ENCODE data around the gene RPL7A. TPM values are rescaled to one million over a fixed set of nuclear protein-coding genes. Genes with fewer than 3 reads are reported as not detected.

Gene RPL7A
- total RNA-seq, 1 experiment from 2014 or later, result 904 TPM

GRCh38 chr9:133396952-133397351 is 48.9 kb downstream of the RPL7A start:
- no peak for TF ChIP-seq CTCF (IDR thresholded peaks at IDR 0.05; ENCODE audit: unreplicated experiment)
- intact Hi-C loops (cut with micrococcal nuclease; ENCODE audit: unreplicated experiment), result no loop called here
- no peak for DNase-seq
- peaks cover 39% of the 10 kb centered on the region for H3K27me3 Mint-ChIP-seq (ENCODE audit: unreplicated experiment)
- peaks cover 5% of the 10 kb centered on the region for H3K36me3 Mint-ChIP-seq (ENCODE audit: insufficient read depth, unreplicated experiment)
- CTCF ChIA-PET, result no interaction called here
- BruUV-seq (replicated peaks), result no TSS peak
- no peak overlapping the region for H3K27ac Mint-ChIP-seq (ENCODE audit: unreplicated experiment)
- no peak overlapping the region for H3K4me3 Mint-ChIP-seq (ENCODE audit: low read depth, unreplicated experiment)
- H3K4me1 Mint-ChIP-seq (ENCODE audit: low read depth, unreplicated experiment), result no peaks in the 10 kb centered on the region
- no peaks in the 10 kb centered on the region for H3K9me3 Mint-ChIP-seq (ENCODE audit: low read depth, unreplicated experiment)

GRCh38 chr9:133397370-133397769 is 49.4 kb downstream of the RPL7A start:
- H3K27me3 Mint-ChIP-seq (ENCODE audit: unreplicated experiment), result peaks cover 39% of the 10 kb centered on the region
- BruUV-seq (replicated peaks), result no TSS peak
- H3K4me1 Mint-ChIP-seq (ENCODE audit: low read depth, unreplicated experiment), result no peaks in the 10 kb centered on the region
- no peaks in the 10 kb centered on the region for H3K9me3 Mint-ChIP-seq (ENCODE audit: low read depth, unreplicated experiment)
- CTCF ChIA-PET, result no interaction called here
- intact Hi-C loops (cut with micrococcal nuclease; ENCODE audit: unreplicated experiment), result no loop called here
- no peak for DNase-seq
- no peak for TF ChIP-seq CTCF (IDR thresholded peaks at IDR 0.05; ENCODE audit: unreplicated experiment)
- H3K36me3 Mint-ChIP-seq (ENCODE audit: insufficient read depth, unreplicated experiment), result peaks cover 5% of the 10 kb centered on the region
- no peak overlapping the region for H3K27ac Mint-ChIP-seq (ENCODE audit: unreplicated experiment)
- no peak overlapping the region for H3K4me3 Mint-ChIP-seq (ENCODE audit: low read depth, unreplicated experiment)

- peaks cover 39% of the 10 kb centered on the region for H3K27me3 Mint-ChIP-seq (ENCODE audit: unreplicated experiment)
- no peak for DNase-seq
- BruUV-seq (replicated peaks), result no TSS peak
- no peaks in the 10 kb centered on the region for H3K4me1 Mint-ChIP-seq (ENCODE audit: low read depth, unreplicated experiment)
- intact Hi-C loops (cut with micrococcal nuclease; ENCODE audit: unreplicated experiment), result no loop called here
- peaks cover 5% of the 10 kb centered on the region for H3K36me3 Mint-ChIP-seq (ENCODE audit: insufficient read depth, unreplicated experiment)
- TF ChIP-seq CTCF (IDR thresholded peaks at IDR 0.05; ENCODE audit: unreplicated experiment), result no peak
- H3K9me3 Mint-ChIP-seq (ENCODE audit: low read depth, unreplicated experiment), result no peaks in the 10 kb centered on the region
- no peak overlapping the region for H3K27ac Mint-ChIP-seq (ENCODE audit: unreplicated experiment)
- H3K4me3 Mint-ChIP-seq (ENCODE audit: low read depth, unreplicated experiment), result no peak overlapping the region
- CTCF ChIA-PET, result no interaction called here
Measured at GRCh38 chr9:133397895-133398294, 49.9 kb downstream of the RPL7A start.

- no TSS peak for BruUV-seq (replicated peaks)
- intact Hi-C loops (cut with micrococcal nuclease; ENCODE audit: unreplicated experiment), result loop anchor here (5.0 to 10.0 kb wide), 2 partner anchors 55 to 213 kb away; partner anchors contain the start of genes MED22 and RPL7A
- peaks cover 12% of the 10 kb centered on the region for H3K36me3 Mint-ChIP-seq (ENCODE audit: insufficient read depth, unreplicated experiment)
- no peak for DNase-seq
- CTCF ChIA-PET, result no interaction called here
- H3K9me3 Mint-ChIP-seq (ENCODE audit: low read depth, unreplicated experiment), result no peaks in the 10 kb centered on the region
- no peak overlapping the region for H3K4me3 Mint-ChIP-seq (ENCODE audit: low read depth, unreplicated experiment)
- no peak overlapping the region for H3K27ac Mint-ChIP-seq (ENCODE audit: unreplicated experiment)
- H3K4me1 Mint-ChIP-seq (ENCODE audit: low read depth, unreplicated experiment), result no peaks in the 10 kb centered on the region
- H3K27me3 Mint-ChIP-seq (ENCODE audit: unreplicated experiment), result peaks cover 20% of the 10 kb centered on the region
- TF ChIP-seq CTCF (IDR thresholded peaks at IDR 0.05; ENCODE audit: unreplicated experiment), result no peak
Measured at GRCh38 chr9:133400292-133400691, 52.3 kb downstream of the RPL7A start.

Other genes with a start within 250 kb of the RPL7A start
- gene RALGDS, start 227.0 kb upstream of the RPL7A start, total RNA-seq (2022), result 13.7 and 18.2 TPM in 2 replicates
- not detected in 2 replicates for gene GBGT1, start 184.3 kb upstream of the RPL7A start, total RNA-seq (2022)
- not detected in 2 replicates for gene OBP2B, start 139.0 kb upstream of the RPL7A start, total RNA-seq (2022)
- 2.8 and 3.3 TPM in 2 replicates for gene ABO, start 73.0 kb upstream of the RPL7A start, total RNA-seq (2022)
- gene SURF6, start 12.0 kb upstream of the RPL7A start, total RNA-seq (2022), result 20.4 and 23.1 TPM in 2 replicates
- gene MED22, start 87 bp upstream of the RPL7A start, total RNA-seq (2022), result 24.4 and 27.6 TPM in 2 replicates
- 47.9 and 50.9 TPM in 2 replicates for gene SURF1, start 8.3 kb downstream of the RPL7A start, total RNA-seq (2022)
- gene SURF2, start 8.3 kb downstream of the RPL7A start, total RNA-seq (2022), result 20.6 and 22.9 TPM in 2 replicates
- gene SURF4, start 27.8 kb downstream of the RPL7A start, total RNA-seq (2022), result 128 and 129 TPM in 2 replicates
- gene STKLD1, start 28.1 kb downstream of the RPL7A start, total RNA-seq (2022), result 0.71 and 0.94 TPM in 2 replicates
- gene REXO4, start 69.8 kb downstream of the RPL7A start, total RNA-seq (2022), result 23.4 and 25.8 TPM in 2 replicates
- 4.7 and 5.8 TPM in 2 replicates for gene ADAMTS13, start 74.1 kb downstream of the RPL7A start, total RNA-seq (2022)
- 15.1 and 19.9 TPM in 2 replicates for gene CACFD1, start 111.8 kb downstream of the RPL7A start, total RNA-seq (2022)
- 9.3 and 11.6 TPM in 2 replicates for gene SLC2A6, start 130.9 kb downstream of the RPL7A start, total RNA-seq (2022)
- gene MYMK, start 176.7 kb downstream of the RPL7A start, total RNA-seq (2022), result not detected in 2 replicates
- 0.14 TPM in 1 of 2 replicates, not detected in the other for gene ADAMTSL2, start 186.5 kb downstream of the RPL7A start, total RNA-seq (2022)

All from Calu3 (cell line).